DND-41 (cell line): ENCODE results near the gene SGO2.
A peak's percentile ranks its signal among the peaks of the same experiment; 100 is the strongest.

Source experiments
- ATAC-seq: fragments of 200-7000 bp; cut with Tn5 transposase; 3 replicates; pipeline ENCODE4 v1.9.1; 2021; ENCODE audit warnings: low read depth; ENCODE audit not compliant: insufficient read depth
- DNase-seq: peaks from one replicate; pipeline ENCODE4 v3.0.0-alpha.2; 2020
- H2AFZ ChIP-seq: 2 replicates; pipeline ENCODE4 v1.6.0; 2012; ENCODE audit warnings: low read depth, low read length
- H3K27ac ChIP-seq: 2 replicates; pipeline ENCODE4 v1.5.1; 2012; ENCODE audit warnings: low read length, inconsistent platforms
- H3K27me3 ChIP-seq: fragments of 200-600 bp; sonication (generic); 2 replicates; pipeline ENCODE4 v1.6.0; 2012; ENCODE audit warnings: low read length, mild to moderate bottlenecking, inconsistent platforms; ENCODE audit not compliant: insufficient read depth, poor library complexity
- H3K36me3 ChIP-seq: 2 replicates; pipeline ENCODE4 v1.5.1; 2012; ENCODE audit warnings: low read length, inconsistent platforms; ENCODE audit not compliant: insufficient read depth
- H3K4me1 ChIP-seq: 2 replicates; pipeline ENCODE4 v1.5.1; 2012; ENCODE audit warnings: mild to moderate bottlenecking, low read length; ENCODE audit not compliant: insufficient read depth
- H3K4me2 ChIP-seq: 2 replicates; pipeline ENCODE4 v1.6.0; 2012; ENCODE audit warnings: mild to moderate bottlenecking, moderate library complexity, low read length, inconsistent platforms; ENCODE audit not compliant: insufficient read depth
- H3K4me3 ChIP-seq, 2 experiments: fragments of 200-600 bp in 1 of 2; shearing (Covaris generic) in 1 of 2; 2 replicates each; pipeline ENCODE4 v1.5.1; 2012 to 2016; ENCODE audit warnings: inconsistent platforms in 2 of 2, low read length in 2 of 2, mild to moderate bottlenecking in 2 of 2, low read depth in 1 of 2, moderate library complexity in 1 of 2
- H3K79me2 ChIP-seq: 2 replicates; pipeline ENCODE4 v1.6.0; 2012; ENCODE audit warnings: low read length, inconsistent platforms; ENCODE audit not compliant: insufficient read depth
- H3K9ac ChIP-seq: 2 replicates; pipeline ENCODE4 v1.6.0; 2012; ENCODE audit warnings: low read depth, mild to moderate bottlenecking, inconsistent platforms, low read length, moderate library complexity
- H3K9me3 ChIP-seq: 2 replicates; pipeline ENCODE4 v1.5.1; 2012; ENCODE audit warnings: low read length, moderate library complexity, mild to moderate bottlenecking, inconsistent platforms; ENCODE audit not compliant: insufficient read depth, severe bottlenecking
- H4K20me1 ChIP-seq: 2 replicates; pipeline ENCODE4 v1.6.0; 2012; ENCODE audit warnings: low read length; ENCODE audit not compliant: insufficient read depth
- EZH2 ChIP-seq: IDR thresholded peaks from 3 replicates; pipeline ENCODE4 v1.6.1; 2012; ENCODE audit warnings: borderline replicate concordance, low read depth, mild to moderate bottlenecking, moderate library complexity, low read length, inconsistent platforms; ENCODE audit not compliant: severe bottlenecking
- TF ChIP-seq, protein P1 (sequence below): IDR thresholded peaks from 2 replicates; pipeline ENCODE4 v1.5.1; 2012; ENCODE audit warnings: borderline replicate concordance, low read length, moderate library complexity, mild to moderate bottlenecking; ENCODE audit not compliant: poor library complexity, severe bottlenecking; ENCODE audit errors: extremely low read depth

Gene SGO2

DNA sequence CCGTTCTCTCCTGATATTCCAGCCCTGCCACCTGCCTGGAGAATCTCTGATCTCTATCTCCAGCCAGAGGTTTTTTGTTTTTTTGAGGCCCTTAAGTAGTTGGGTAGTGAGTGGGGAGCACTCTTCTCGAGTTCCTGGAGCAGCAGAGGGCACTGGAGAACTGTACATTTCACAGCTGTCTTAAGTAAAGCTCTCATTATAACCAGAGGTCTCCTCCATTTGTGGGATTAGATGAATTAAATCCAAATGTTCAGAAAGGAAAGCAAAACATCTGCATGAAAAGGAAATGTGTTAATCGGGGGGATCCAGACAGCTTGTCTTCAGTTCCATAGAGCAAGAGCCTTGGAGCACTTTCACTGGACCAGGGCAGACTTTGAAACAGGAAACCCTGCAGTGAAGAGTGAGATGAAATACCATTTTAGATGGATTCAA is 92.6 kb downstream of the SGO2 start:
- Histone ChIP-seq H3K27me3 (peaks cover 9% of the 10 kb centered on the region), H3K4me1 (no peaks in the 10 kb centered on the region), H4K20me1 (no peaks in the 10 kb centered on the region), H2AFZ (no peak overlapping the region), H3K9me3 (no peaks in the 10 kb centered on the region), H3K9ac (no peak overlapping the region), H3K4me3 (no peak overlapping the region), H3K27ac (no peak overlapping the region), H3K36me3 (no peaks in the 10 kb centered on the region), H3K4me2 (no peak overlapping the region), H3K79me2 (no peaks in the 10 kb centered on the region)
- no peak for DNase-seq
- 0 out of 3 replicates have a peak, but pooled peaks have one; percentile 52 for ATAC-seq
- TF ChIP-seq, protein P1, sequence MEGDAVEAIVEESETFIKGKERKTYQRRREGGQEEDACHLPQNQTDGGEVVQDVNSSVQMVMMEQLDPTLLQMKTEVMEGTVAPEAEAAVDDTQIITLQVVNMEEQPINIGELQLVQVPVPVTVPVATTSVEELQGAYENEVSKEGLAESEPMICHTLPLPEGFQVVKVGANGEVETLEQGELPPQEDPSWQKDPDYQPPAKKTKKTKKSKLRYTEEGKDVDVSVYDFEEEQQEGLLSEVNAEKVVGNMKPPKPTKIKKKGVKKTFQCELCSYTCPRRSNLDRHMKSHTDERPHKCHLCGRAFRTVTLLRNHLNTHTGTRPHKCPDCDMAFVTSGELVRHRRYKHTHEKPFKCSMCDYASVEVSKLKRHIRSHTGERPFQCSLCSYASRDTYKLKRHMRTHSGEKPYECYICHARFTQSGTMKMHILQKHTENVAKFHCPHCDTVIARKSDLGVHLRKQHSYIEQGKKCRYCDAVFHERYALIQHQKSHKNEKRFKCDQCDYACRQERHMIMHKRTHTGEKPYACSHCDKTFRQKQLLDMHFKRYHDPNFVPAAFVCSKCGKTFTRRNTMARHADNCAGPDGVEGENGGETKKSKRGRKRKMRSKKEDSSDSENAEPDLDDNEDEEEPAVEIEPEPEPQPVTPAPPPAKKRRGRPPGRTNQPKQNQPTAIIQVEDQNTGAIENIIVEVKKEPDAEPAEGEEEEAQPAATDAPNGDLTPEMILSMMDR: no peak
- TF ChIP-seq EZH2: no peak

DNA sequence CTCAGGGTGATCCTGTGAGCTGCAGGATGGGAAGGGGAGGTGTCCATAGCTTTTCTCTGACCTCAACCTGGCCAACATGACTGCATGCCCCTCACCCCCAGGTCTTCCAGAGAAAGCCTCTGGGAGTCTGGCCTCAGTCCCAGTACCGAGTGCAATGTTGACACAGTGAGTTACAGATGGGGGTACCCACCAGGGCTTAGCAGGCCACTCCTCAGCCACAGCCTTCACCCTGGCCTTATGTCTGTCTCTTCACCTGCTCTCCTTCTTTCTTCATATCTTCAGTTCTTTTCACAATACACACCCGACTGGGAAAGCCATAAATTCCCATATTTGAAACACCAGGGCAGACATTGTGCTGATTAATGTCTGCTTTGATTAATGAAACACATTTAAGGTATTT is 93.3 kb downstream of the SGO2 start:
- no peaks in the 10 kb centered on the region for H3K4me1 ChIP-seq
- no peak overlapping the region for H3K9ac ChIP-seq
- no peak overlapping the region for H2AFZ ChIP-seq
- H3K4me3 ChIP-seq: no peak overlapping the region
- H3K27ac ChIP-seq: no peak overlapping the region
- H4K20me1 ChIP-seq: no peaks in the 10 kb centered on the region
- H3K27me3 ChIP-seq: peaks cover 9% of the 10 kb centered on the region
- no peaks in the 10 kb centered on the region for H3K36me3 ChIP-seq
- no peak overlapping the region for H3K4me2 ChIP-seq
- no peaks in the 10 kb centered on the region for H3K79me2 ChIP-seq
- DNase-seq: no peak
- ATAC-seq: no peak
- no peaks in the 10 kb centered on the region for H3K9me3 ChIP-seq
- TF ChIP-seq EZH2: no peak
- TF ChIP-seq, protein P1: no peak

DNA sequence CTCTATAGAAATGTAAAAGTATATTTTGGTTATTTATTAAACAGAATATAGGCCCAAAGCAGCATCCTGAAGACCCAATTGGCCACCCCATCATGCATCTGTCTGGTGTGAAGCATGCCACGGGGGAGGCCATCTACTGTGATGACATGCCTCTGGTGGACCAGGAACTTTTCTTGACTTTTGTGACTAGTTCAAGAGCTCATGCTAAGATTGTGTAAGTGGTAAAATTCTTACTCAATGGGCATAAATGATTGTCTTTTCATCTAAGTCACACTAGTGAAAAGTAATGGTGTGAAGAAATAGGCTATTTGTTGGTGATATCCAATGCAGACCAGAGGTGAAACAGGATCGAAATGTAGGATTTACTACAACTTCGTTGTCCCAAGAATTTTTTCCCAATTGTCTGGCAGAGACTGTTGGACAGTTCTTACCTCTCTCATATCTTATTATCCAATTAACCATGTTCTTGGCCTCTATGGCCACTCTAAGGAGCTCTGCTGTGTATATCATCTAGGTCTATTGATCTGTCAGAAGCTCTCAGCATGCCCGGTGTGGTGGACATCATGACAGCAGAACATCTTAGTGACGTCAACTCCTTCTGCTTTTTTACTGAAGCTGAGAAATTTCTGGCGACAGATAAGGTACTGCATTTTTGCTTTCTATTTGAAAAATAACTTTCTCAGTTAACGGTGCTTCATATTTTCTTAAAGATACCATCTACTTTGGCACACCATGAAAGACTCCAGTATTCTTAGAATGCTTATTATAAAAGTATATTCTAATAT is 94.8 kb downstream of the SGO2 start:
- Histone ChIP-seq H3K4me1 (no peaks in the 10 kb centered on the region), H3K36me3 (no peaks in the 10 kb centered on the region), H3K9ac (no peak overlapping the region), H3K27ac (no peak overlapping the region), H2AFZ (no peak overlapping the region), H3K9me3 (no peaks in the 10 kb centered on the region), H3K79me2 (no peaks in the 10 kb centered on the region), H3K4me3 (no peak overlapping the region), H3K27me3 (peaks cover 9% of the 10 kb centered on the region), H4K20me1 (no peaks in the 10 kb centered on the region), H3K4me2 (no peak overlapping the region)
- DNase-seq: no peak
- no peak for ATAC-seq
- TF ChIP-seq, protein P1: no peak
- TF ChIP-seq EZH2: no peak
